Activated CD4-positive, alpha-beta T cell treated with anti-CD3 and anti-CD28 coated beads, Interleukin-2, amount 50 U/mL, for 1 hour (primary cell): ENCODE measurements around the gene SYNE3.

Source experiments
- DNase-seq: peaks from one replicate; pipeline ENCODE4 v3.0.0-alpha.2; 2020

Gene SYNE3

DNA sequence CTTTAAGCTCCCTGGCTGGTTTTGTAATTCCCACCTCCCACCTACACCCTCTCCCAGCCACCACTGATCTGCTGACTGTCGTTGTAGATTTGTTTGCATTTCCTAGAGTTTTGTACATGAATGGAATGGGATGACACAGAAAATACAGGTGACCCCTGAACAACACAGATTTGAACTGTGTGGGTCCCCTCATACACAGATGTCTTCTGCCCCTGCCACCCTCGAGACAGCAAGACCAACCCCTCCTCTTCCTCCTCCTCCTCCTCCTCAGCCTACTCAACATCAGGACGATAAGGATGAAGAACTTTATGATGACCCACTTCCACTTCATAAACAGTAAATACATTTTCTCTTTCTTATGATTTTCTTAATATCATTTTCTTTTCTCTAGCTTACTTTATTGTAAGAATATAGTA, 28.8 kb downstream of the SYNE3 start:
- DNase-seq = no peak

DNA sequence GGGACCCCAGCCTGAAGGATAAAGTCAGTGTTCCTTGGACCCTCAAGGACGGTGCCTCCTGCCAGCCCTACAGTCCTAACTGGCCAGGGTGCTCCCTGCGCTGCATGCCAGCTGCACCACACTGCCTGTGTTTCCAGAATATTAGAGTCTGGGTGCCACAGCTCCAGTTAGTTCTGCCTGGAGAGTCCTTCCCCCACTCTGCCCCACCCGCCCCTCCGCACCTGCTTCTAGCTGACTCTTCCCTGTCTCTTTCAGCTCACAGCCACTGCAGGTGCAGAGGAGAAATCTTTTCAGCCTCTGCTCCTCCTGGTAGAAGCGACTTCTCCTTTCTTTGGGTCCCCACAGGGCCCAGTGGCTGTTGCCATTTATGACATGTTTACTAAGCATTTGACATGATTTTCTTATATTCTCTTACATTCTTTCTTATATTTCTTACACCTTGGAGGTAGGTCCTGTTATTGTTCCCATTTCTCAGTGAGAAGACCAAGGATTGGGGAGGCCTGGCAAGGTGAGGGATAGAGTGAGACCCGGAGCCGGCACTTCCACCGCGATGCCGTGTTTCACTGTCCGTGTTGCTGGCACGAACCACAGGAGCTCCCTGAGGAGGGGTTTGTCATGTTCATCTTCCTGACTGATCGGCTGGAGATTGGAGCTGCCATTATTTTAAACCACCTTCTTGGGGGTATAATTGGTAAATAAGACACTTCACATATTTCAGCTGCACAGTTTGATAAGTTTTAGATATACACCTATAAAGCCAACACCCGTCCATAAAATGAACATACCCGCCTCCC, 29.4 kb downstream of the SYNE3 start:
- DNase-seq = no peak

DNA sequence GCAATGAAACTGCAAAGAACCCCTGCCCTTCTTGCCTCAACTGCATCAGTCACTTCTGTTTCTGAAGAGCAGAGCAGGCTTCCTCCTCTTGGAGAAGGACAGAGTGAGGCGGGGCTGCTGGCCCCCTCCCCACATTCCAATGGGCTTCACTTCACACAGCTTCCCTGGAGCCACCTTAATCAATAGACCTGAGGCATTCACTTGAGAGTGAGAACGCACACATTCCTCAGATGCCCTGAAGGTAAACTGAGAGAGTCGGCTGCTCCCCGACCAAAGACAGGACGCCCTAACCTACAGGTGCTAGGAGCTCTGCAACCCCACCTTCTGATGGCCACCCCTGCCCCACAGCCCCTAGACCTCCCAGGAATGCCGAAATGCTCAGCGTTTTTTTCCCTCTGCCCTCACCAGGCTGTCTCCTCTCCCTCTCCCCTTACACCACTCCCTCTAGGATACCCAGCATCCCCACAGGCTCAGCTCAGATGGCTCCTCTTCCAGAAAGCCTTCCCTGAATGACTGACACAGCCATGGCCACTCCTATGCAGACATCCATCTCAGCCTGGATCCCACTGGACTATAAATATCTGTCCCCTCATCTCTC, 31.1 kb downstream of the SYNE3 start:
- DNase-seq = no peak

DNA sequence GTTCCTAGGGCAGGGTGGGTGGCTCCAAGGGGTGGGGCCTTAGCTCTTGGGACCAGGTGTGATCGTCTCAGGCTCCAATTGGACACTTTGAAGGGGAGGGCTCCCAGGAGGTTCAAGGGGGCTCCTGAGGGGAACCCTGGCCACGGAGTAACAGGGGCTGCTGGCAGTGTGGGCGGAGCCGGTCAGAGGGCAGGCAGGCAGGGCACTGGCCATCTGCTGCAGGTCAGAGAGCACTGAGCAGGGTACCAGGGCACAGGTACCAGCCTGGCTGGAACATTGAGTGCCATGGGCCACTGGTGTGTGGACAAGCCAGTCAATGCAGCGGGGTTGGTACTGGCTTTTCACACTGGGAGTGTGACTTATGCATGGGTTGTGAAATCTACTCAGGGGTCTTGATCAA, 32.2 kb downstream of the SYNE3 start:
- DNase-seq = no peak

DNA sequence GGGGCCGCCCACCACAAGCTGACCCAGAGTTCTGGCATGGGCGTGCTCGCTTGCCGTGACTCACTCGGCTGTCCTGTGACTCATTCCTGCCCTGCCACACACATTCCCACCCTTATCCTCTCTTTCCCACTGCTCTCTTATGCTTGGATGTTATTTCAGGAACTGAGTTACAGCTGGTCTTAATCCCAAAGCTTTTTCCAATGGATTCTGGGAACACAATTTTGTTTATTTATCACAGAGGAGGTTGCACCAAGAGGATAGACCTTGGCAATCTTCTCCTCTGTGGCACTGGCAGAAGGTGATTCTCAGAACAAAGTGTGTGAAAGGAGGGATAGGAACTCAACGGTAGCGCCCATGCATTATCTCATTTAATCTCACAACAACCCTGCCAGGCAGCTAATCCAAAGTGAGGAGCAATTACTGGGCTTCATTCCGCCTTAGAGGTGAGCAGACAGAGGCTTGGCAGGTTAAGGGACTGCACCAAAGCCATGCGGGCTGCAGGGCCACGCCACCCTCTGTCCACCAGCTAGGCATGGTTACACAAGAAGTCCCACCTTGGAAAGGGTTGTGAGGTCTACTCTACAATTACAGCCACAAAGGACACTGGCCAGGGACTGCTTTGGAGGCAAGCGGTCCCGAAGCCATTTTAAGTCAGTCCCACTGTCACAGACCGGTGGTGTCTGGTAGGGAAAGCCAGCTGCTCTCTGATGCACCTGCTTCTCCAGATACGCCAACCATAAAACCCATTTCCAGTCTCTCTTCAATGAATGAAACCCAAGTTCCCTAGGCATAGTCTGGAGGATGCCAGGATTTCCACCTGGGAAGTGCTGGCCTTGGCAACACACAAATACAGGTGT, 32.9 kb downstream of the SYNE3 start:
- DNase-seq = no peak

DNA sequence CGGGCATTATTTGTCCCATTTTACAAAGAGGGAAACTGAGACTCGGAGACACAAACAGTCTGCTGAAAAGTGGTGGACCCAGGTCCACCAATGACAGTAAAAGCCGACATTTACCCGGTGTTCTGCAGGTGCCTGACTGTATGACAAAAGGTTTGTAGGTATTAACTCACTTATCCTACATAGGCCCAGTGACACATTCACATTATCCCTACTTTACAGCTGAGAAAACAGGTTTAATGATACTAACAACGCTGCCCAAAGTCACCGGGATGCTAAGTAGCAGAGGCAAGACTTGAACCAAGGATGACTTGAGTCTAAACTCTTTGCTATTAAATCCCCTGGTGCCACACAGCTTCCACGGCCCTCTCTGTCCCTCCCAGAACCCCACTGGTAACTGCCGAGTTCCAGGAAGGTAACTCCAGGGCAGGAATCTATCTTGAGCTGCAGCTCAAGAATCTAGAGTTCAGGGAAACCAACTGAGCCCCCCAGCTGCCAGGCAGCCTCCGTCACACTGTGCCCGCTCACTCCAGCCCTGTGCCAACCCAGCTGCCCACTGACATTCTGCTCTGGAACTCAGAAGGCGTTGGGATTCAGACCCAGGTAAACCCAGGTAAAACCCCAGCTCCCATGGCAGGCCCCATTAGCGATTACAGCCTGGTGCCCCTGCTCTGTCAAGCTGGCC, 33.7 kb downstream of the SYNE3 start:
- DNase-seq = no peak

DNA sequence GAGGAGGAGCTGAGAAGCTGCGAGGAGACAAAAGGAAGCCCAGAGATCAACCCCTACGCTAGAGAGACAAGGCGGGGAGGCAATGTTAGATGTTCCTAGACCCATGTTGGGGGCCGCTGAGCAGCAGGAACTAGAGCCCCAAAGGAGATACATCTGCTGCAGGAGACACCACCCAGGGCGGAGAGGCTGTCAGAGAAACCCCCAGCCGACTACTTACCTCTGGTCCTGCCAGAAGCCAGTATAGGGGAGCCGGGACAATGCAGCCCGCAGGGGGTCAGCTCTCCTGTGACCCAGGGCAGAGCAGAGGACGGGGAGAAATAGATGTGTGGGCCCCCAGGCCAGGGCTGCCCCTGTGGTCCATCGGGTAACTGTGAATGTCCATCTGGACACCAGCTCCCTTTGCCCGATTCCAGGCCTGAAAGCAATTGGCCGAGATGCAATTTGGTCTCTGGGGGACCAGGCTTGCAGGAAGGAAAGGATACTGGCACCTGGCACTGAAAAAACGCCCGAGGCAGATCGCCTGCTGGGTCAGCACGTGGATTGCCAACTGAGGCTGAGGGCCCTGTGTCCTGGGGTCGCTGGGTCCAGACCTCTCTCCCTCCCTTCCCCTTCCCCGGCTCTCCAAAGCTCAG, 34.9 kb downstream of the SYNE3 start:
- DNase-seq = no peak

DNA sequence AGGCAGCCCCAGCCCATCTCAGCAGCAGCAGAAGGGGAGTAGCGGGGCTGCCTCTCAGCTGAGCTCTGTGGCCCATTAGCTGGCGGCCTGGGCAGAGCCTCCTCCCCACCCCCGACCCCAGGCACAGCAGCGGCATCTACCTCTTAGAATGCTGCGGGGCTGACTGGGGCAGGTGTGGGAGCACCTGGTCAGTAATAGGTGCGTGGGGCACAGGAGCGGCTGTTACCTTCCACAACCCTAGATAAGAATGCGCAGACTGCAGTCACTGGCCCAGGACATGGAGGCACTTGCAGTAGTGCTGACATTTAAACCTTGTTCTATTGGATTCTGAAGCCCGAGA, 35.6 kb downstream of the SYNE3 start:
- DNase-seq = no peak

DNA sequence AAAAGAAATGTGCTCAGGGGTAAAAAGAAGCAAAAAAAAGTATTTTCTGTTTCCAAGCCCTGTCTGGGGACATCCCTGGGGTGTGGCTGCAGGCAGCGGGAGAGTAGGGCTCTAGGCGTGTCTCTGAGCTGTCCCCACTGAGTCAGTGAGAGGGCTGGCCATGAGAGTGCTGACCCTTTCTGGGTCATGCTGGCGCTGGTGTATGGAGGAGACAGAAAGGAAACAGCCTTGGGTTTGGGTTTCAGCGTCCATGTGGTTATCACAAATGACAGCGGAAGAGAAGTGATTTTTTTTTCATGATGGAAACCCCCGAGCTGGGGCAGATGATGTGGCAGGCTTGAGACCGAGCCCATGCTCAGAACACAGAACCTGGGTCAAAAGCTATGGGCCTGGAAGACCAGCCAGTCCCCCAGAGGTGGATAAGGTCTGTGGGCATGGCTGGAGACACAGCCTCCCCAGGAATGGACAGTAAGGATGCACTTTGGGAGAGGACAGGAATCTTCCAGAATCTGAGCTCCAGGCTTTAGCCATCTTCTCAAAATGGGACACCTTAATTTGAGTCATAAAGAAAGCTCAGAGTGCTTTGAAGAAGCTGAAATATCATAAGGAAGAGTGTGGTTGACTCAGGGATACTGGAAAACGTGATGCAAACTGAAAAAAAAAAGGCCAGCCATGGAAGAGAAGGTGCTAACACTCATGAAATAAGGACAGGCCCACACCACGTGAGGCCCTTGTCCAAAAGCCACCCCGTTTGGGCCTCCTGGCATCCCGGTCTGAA, 36.2 kb downstream of the SYNE3 start:
- peak; percentile 22 for DNase-seq

DNA sequence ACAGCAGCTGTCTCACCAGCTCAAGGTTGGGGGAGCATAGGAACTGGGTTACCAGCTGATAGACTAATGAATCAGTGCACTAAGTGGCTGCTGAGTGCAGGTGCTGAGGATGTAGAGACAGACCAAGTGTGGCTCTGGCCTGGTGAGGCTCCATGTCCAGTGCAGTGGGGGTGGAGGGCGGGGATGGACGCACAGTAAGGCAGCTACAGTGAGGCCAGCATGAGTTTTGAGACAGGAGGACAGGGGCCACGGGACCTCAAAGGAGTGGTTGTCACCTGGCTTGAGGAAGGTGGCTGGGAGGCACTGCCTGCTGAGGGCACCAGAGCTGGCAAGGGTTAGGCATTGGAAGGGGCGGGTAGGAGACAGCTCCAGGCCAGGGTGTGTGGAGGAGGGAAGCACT, 37.0 kb downstream of the SYNE3 start:
- DNase-seq = no peak

DNA sequence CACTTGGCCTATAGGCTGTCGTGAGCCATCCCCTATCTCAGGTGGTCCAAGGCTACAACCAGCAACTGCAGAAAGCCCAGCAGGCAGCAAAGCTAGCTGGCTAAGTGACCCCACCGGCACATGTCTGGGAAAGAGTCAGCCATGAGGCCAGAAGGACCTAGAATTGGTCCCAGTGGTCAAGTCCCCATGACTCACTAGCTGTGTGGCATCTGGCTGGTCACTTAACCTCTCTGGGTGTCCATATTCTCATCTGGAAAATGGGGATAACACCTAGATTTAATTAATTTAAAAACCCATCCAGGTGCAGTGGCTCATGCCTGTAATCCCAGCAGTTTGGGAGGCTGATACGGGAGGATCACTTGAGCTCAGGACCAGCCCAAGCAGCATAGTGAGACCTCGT, 37.6 kb downstream of the SYNE3 start:
- no peak for DNase-seq

DNA sequence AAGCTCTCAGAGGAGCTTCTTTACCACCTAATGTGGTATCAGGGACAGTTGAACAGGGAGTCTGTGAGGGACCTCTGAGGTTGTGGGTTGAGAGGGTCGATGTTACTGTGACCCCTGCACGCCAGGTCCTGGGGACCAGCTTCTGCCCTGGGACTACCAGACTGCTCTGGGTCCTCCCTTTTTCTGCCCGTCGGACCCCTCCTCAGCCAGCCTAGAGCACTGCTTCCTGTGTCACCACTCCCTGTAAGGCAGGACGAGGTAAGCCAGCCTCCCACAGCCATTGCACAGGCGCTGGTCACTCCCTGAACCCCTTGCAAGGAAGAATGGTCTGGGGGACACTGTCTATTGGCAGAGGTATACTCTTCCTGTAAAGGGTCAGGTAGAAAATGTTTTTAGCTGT, 38.1 kb downstream of the SYNE3 start:
- no peak for DNase-seq

DNA sequence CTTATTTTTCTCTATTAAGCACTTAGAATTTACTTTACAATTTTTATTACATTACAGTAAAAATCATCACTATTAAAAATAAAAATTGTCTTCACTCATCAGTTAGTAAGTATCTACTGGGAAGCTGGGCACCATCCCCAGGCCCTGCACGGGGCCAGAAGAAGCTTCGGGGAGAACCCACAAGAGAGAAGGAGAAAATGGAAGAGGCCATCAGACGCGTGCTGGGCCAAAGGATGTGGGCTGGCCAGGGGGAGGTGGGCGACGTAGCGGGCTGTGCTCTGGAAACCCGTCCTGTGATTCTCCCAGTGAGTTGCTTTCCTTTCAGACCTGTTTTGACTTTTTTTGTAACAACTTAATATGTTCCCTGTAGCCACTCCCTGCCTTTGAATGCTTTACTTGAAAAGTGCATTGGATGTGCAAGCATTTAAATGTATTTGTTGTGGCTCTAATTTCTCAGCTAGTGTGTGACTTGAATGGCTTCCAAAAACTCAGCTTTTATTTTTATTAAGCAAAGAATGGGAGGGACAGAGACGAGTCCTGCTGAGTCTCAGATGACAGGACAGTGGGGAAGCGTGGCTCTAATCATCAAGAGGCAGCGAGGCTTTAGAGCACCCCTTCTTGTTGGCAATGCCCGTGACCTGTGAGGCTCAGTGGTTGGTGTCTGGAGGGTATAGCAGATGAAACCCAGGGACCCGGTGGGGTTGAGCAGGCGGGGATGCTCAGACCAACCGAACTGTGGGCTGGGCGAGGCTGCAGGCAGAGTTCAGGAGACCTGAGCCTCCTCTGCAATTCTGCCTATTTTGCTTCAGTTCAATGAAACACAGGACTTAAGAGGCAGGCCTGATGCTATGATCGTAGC, 38.8 kb downstream of the SYNE3 start:
- no peak for DNase-seq

DNA sequence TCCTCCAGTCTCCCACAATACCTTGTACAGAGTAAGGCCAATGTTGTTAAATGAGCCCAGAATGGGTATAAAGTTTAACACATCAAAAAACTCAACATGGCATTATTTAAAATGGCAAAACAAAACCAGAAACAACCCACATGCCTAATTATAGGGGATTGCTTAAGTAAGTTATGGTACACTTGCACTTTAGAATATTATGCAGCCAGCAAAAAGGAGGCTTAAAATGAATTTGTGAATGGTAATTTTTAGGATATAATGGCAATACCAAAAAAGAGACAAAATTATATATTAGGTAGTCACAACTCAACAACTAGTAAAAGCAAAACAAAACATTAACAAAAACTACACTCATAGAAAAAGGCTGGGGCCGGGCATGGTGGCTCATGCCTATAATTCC, 39.7 kb downstream of the SYNE3 start:
- DNase-seq = no peak

DNA sequence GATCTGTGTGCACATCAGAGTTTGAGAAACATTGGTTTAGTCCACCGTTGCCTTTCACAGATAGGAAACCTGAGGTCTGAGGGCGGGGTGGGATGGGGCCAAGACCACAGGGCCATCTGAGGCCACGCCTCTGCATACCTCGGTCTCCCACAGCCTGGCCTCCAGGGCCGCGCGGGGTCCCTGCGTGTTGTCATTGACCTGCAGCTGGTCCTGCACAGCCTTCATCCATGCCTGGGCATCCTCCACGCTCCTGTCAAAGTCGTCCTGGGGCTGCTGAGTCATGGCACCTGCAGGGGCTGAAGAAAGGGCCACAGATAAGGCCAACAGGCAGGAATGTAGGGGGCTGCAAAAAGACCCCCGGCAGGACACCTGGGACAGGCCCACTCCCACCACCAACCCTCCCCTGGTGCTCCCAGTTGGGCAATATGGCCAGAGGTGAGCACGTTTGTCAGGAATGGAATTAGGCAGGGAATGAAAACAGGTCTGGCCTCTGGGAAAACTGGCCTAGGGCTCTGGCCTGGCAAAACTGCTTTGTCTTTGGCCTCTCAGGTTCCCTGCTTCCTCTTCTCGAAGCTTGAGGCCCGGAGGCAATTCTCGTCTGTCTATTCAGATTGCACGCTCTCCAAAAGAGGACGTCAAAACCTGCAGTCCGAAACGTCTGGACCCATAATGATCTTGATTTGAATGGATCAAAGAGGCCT, 40.8 kb downstream of the SYNE3 start:
- DNase-seq = no peak

DNA sequence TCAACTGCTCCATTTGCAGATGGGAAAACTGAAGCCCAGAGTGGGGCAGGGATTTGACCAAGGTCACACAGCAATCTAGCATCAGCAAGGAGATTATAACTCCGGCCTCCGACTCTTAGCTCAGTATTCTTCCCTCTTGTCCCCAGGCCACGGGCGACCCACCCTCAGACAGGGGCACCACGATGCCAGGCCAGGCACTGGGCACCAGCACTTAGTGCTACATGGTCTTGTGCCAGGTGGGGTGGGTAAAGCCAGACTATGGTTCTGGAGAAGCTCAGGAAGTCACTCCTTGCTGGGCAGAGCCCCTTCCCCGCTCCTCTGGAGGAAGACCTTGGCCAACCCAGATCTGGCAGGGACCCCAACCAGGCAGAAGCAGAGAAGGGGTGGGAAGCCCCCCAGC, 41.5 kb downstream of the SYNE3 start:
- no peak for DNase-seq

DNA sequence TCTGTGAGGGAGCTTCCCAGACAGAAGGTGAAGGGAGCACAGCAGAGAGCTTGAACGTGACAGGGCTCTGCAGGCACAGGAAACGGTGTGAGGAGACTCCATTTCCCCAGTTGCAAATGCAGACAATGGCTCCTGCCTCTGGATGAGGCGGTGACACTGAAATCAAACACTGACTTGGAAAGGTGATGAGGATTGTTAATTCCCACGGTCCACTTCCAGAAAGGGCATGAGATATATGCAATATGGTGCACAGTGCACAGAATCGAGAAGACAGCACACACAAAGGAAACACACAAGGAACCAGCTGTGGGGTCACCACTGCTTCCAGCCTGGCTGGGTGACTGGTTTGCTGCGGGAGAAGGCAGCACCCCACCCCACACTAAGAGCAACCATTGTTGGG, 42.0 kb downstream of the SYNE3 start:
- no peak for DNase-seq

DNA sequence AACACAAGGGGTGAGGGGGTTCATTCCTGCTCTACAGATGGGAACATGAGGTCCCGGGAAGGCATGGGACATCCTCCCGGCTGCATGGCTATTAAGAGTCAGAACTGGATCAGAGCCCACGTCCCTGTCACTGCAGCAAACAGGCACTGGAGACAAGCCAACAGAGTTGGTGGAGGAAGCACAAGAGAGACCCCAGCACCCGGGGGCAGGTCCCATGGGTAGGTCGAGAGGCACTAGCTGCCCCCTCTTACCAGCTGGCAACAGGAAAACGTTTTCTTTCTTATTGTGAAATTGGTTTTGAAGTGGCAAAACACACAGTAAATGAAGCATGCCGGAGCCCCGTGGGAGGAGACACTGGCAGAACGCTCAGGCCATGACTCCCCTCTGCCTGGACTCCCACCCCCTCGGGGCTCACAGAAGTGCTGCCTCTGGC, 43.6 kb downstream of the SYNE3 start:
- no peak for DNase-seq

DNA sequence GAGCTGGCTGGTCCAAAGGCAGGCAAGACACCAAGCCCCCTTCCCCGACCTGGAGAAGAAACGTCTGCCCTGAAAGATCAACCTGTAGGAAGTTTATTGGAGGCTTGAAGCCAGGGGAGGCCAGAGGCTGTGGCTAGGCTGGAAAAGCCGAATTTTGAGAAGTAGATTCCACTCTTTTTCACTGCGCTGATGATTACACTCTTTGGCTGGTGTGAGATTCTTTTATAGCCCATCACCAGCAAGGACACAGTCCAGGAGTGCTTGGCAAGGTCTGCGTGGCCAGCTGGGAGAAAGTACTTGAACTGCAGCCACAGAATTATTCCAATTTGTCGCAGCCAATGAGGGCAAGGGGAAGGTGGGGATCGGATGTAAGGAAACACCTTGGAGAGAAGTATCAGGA, 45.0 kb downstream of the SYNE3 start:
- no peak for DNase-seq

DNA sequence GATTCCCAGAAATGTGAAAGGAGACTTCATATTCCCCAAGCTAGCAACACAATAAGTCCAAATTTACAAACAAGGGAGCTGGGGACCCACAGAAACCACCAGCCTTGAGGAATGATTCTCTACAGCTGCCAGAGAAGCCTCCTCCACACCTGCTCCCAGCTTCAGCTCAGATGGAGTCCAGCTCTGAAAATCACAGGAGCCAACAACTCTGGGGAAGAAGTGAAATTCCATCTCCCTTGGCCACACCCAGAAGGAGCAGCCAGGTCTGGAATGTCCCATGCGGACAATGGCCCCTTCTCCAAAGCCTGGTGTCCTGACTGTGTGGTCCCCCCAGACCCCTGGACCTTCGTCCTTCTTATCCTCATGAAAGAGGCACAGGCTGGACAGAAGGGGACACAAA, 45.4 kb downstream of the SYNE3 start:
- DNase-seq = no peak

DNA sequence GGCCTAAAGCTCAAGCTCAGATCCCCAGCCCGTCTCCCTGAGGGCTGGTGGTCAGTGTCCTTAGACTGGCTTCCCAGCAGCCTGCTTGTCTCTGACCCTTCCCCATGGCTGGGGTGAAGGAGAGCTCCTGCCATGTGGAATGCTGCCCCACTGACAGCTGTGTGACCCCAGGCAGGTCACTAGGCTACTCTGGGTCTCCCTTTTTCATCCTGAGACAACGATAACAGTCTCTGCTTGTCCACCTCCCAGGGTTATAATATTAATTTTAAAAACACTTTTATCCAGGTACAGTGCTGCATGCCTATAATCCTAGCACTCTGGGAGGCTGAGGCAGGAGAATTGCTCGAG, 47.3 kb downstream of the SYNE3 start:
- no peak for DNase-seq
